OCI-LY1 (cell line): ENCODE measurements around the gene CDRT15L2.
"Not testable (repeated sequence)": the region's sequence is repeated elsewhere in the genome, so short reads cannot be mapped to it uniquely, and the experiment has no call there.

ENCODE experiments used
- CTCF ChIP-seq: fragments of 200-600 bp; sonication (generic), shearing (Covaris generic); IDR thresholded peaks from 2 replicates; pipeline ENCODE4 v1.5.1; 2017; ENCODE audit warnings: mild to moderate bottlenecking, antibody characterized with exemption, low read length, moderate library complexity, mixed read lengths
- EZH2 ChIP-seq: fragments of 200-600 bp; sonication (generic), shearing (Covaris generic); IDR thresholded peaks from 2 replicates; pipeline ENCODE4 v1.8.0; 2017; ENCODE audit warnings: borderline replicate concordance, mixed run types, mild to moderate bottlenecking, antibody characterized with exemption, low read length, moderate library complexity, mixed read lengths

GRCh38 chr17:20579424-20579823 is at the start of gene CDRT15L2:
- TF ChIP-seq CTCF, EZH2: not testable (repeated sequence)
